NCI-H1105 (cell line): ENCODE data around the gene BMP6.

ENCODE experiments used
- DNase-seq: peaks from one replicate; lab custom pipeline; 2025; lab: John Stamatoyannopoulos, UW

The BMP6 gene

GRCh38 chr6:7747433-7747832 lies 21.5 kb downstream of the BMP6 start:
- no peak for DNase-seq

- DNase-seq: no peak
Observed at GRCh38 chr6:7747901-7748504, 22.1 kb downstream of the BMP6 start.

GRCh38 chr6:7749478-7749877 lies 23.6 kb downstream of the BMP6 start:
- no peak for DNase-seq

- DNase-seq: no peak
Observed at GRCh38 chr6:7750197-7750596, 24.3 kb downstream of the BMP6 start.

GRCh38 chr6:7758456-7758855 lies 32.6 kb downstream of the BMP6 start:
- no peak for DNase-seq

GRCh38 chr6:7759320-7759719 lies 33.4 kb downstream of the BMP6 start:
- no peak for DNase-seq

- DNase-seq: no peak
Observed at GRCh38 chr6:7761051-7761450, 35.2 kb downstream of the BMP6 start.

- DNase-seq: no peak
Observed at GRCh38 chr6:7762760-7763159, 36.9 kb downstream of the BMP6 start.

- no peak for DNase-seq
Observed at GRCh38 chr6:7763881-7764280, 38.0 kb downstream of the BMP6 start.

- DNase-seq: no peak
Observed at GRCh38 chr6:7765575-7766325, 39.9 kb downstream of the BMP6 start.

GRCh38 chr6:7769702-7770101 lies 43.8 kb downstream of the BMP6 start:
- no peak for DNase-seq

GRCh38 chr6:7770111-7770510 lies 44.2 kb downstream of the BMP6 start:
- DNase-seq: no peak

- DNase-seq: no peak
Observed at GRCh38 chr6:7770601-7771000, 44.7 kb downstream of the BMP6 start.

GRCh38 chr6:7773322-7773721 lies 47.4 kb downstream of the BMP6 start:
- DNase-seq: no peak

GRCh38 chr6:7773914-7774313 lies 48.0 kb downstream of the BMP6 start:
- DNase-seq: no peak

- no peak for DNase-seq
Observed at GRCh38 chr6:7776509-7776908, 50.6 kb downstream of the BMP6 start.

- no peak for DNase-seq
Observed at GRCh38 chr6:7777074-7777473, 51.2 kb downstream of the BMP6 start.

GRCh38 chr6:7781240-7781639 lies 55.3 kb downstream of the BMP6 start:
- no peak for DNase-seq

GRCh38 chr6:7784248-7784647 lies 58.3 kb downstream of the BMP6 start:
- no peak for DNase-seq

GRCh38 chr6:7784706-7785105 lies 58.8 kb downstream of the BMP6 start:
- DNase-seq: no peak

GRCh38 chr6:7785243-7786035 lies 59.5 kb downstream of the BMP6 start:
- DNase-seq: no peak

- no peak for DNase-seq
Observed at GRCh38 chr6:7786214-7786661, 60.3 kb downstream of the BMP6 start.

- no peak for DNase-seq
Observed at GRCh38 chr6:7787137-7787608, 61.3 kb downstream of the BMP6 start.
